Lower lobe of right lung (tissue), 2 donors: ENCODE results near the gene HIGD1A. TPM values are rescaled to one million over a fixed set of nuclear protein-coding genes. Genes with fewer than 3 reads are reported as not detected.

Experiments
- ATAC-seq, 2 donors: fragments of 200-7000 bp; cut with Tn5 transposase; one replicate each; pipeline ENCODE4 v1.9.1; 2020 to 2022; ENCODE audit warnings: mild to moderate bottlenecking in 2 of 2, moderate library complexity in 2 of 2
- DNase-seq: peaks from one replicate; pipeline ENCODE4 v3.0.0-alpha.2; 2020
- H3K27ac ChIP-seq: fragments of 200-600 bp; one replicate; pipeline ENCODE4 v1.8.0; 2022
- H3K27me3 ChIP-seq: fragments of 200-600 bp; one replicate; pipeline ENCODE4 v1.8.0; 2022; ENCODE audit warnings: low read depth
- H3K36me3 ChIP-seq: fragments of 200-600 bp; one replicate; pipeline ENCODE4 v1.8.0; 2022; ENCODE audit warnings: mild to moderate bottlenecking
- H3K4me1 ChIP-seq: fragments of 200-600 bp; one replicate; pipeline ENCODE4 v1.8.0; 2022
- H3K4me3 ChIP-seq: fragments of 200-600 bp; one replicate; pipeline ENCODE4 v1.8.0; 2022; ENCODE audit warnings: mild to moderate bottlenecking
- H3K9me3 ChIP-seq: fragments of 200-600 bp; one replicate; pipeline ENCODE4 v1.8.0; 2022
- intact Hi-C: fragments of 100-400 bp; cut with DNase I; formaldehyde crosslinking; loops from one replicate; pipeline ENCODE4 v1.11.0; 2022
- total RNA-seq: library from RNA; stranded (reverse); fragmentation: NEBNext Ultra II Directional; extraction: Animal tissue kit (Norgen Biotek cat#: 25700); gene quantifications from one replicate; pipeline ENCODE4 v1.2.1, GENCODE V29; 2021
- TF ChIP-seq, protein P1 (sequence below): fragments of 200-600 bp; IDR thresholded peaks from one replicate; pipeline ENCODE4 v1.8.0; 2022; ENCODE audit warnings: antibody characterized with exemption, mild to moderate bottlenecking
- donor health status: DM: no; HTN: yes; CAD: no; lungs with severe emphysema.

The HIGD1A gene
- total RNA-seq, 1 donor from 2014 or later, result 83.8 TPM

DNA sequence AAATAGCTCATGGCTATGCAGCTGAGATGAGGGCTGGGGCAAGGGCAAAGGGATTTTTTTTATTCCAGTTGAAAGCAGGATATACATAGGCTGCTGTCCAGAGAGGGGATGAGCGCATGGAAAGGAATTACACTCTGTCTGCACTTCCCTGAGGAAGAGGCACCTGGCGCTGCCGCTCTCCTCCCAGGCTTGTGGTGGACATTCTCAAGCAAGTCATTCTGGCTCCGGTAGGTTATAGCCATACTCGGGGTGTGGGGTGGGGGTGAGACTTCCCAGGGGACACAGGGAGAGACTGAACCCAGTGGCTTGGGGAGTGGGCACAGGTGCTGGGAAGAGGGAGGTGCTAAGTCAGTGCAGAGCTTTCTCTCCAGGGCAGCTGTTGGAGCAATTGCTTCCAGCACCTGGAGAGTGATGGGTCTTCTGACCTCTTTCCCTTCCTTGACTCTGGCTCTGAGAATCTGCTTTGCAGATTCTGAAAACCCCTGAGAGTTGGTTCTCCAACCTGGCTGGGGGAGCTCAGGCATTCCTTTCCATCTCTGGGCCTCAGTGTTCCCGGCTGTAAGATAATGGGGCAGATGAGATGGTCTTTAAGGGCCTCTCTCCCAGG lies 47.0 kb upstream of the HIGD1A start:
- ATAC-seq (no peak), DNase-seq (no peak)
- TF ChIP-seq, protein P1, sequence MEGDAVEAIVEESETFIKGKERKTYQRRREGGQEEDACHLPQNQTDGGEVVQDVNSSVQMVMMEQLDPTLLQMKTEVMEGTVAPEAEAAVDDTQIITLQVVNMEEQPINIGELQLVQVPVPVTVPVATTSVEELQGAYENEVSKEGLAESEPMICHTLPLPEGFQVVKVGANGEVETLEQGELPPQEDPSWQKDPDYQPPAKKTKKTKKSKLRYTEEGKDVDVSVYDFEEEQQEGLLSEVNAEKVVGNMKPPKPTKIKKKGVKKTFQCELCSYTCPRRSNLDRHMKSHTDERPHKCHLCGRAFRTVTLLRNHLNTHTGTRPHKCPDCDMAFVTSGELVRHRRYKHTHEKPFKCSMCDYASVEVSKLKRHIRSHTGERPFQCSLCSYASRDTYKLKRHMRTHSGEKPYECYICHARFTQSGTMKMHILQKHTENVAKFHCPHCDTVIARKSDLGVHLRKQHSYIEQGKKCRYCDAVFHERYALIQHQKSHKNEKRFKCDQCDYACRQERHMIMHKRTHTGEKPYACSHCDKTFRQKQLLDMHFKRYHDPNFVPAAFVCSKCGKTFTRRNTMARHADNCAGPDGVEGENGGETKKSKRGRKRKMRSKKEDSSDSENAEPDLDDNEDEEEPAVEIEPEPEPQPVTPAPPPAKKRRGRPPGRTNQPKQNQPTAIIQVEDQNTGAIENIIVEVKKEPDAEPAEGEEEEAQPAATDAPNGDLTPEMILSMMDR, result no peak
- Histone ChIP-seq H3K36me3 (no peaks in the 10 kb centered on the region), H3K27ac (no peak overlapping the region), H3K9me3 (no peaks in the 10 kb centered on the region), H3K27me3 (no peaks in the 10 kb centered on the region), H3K4me3 (no peak overlapping the region), H3K4me1 (peaks cover 31% of the 10 kb centered on the region)
- intact Hi-C loops, result no loop called here

DNA sequence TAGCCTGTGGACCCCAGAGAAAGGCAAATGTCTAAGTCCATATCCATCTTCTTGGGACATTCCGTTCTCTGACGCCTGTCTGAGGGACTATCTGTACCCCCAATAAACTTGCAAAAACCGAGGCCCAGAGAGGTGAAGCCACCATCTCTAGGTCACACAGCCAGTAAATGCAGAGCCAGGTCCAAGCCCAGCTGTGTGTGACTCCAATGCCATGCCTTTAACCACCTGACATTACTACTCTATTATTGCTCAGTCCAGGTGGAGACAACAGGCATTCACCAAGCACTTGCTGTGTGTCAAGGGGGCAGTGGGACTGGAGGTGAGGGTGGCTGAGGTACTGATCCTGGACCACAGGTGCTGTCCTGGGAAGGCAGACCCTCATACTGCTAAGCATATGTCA lies 46.0 kb upstream of the HIGD1A start:
- Histone ChIP-seq H3K27me3 (no peaks in the 10 kb centered on the region), H3K4me3 (no peak overlapping the region), H3K27ac (no peak overlapping the region), H3K36me3 (no peaks in the 10 kb centered on the region), H3K9me3 (no peaks in the 10 kb centered on the region), H3K4me1 (peaks cover 39% of the 10 kb centered on the region)
- TF ChIP-seq, protein P1, result no peak
- DNase-seq (no peak), ATAC-seq (no peak)
- intact Hi-C loops, result no loop called here

DNA sequence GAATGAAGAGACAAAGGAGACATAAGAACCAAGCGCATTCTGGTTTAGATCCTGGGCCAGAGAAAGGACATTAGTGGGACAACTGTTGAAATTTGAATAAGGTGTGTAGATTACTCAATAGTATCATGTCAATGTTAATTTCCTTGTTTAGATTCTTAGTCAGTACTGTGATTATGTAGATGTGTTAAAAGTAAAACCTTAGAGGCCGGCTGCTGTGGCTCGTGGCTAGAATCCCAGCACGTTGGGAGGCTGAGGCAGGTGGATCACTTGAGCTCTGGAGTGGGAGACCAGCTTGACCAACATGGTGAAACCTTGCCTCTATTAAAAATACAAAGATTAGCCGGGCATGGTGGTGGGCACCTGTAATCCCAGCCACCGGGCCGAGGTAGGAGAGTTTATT lies 44.7 kb upstream of the HIGD1A start:
- no peak for ATAC-seq
- peaks cover 39% of the 10 kb centered on the region for H3K4me1 ChIP-seq
- H3K4me3 ChIP-seq, result no peak overlapping the region
- TF ChIP-seq, protein P1, result no peak
- no peak overlapping the region for H3K27ac ChIP-seq
- no peaks in the 10 kb centered on the region for H3K36me3 ChIP-seq
- no peaks in the 10 kb centered on the region for H3K9me3 ChIP-seq
- H3K27me3 ChIP-seq, result no peaks in the 10 kb centered on the region
- no peak for DNase-seq
- intact Hi-C loops, result no loop called here

DNA sequence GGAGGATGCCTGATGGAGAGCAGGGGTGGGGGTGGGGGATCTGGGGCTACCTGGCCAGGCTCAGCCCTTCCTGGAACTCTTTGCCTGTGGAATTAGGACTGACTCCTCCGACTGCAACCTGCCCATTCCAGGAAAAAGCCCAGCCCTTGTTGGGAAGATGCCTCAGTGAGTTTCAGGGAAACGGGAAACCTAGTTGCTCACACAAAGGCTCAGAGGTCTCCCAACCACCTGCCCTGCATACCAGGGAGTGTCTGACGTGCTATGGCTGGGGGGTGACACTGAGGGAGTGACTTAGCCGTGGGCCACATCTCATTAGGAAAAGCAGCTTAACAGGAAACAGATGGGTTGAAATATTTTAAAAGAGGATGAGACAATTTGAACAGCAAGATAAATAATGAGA lies 43.4 kb upstream of the HIGD1A start:
- ATAC-seq, result peak in 1 of 2 donors; percentile 46

DNA sequence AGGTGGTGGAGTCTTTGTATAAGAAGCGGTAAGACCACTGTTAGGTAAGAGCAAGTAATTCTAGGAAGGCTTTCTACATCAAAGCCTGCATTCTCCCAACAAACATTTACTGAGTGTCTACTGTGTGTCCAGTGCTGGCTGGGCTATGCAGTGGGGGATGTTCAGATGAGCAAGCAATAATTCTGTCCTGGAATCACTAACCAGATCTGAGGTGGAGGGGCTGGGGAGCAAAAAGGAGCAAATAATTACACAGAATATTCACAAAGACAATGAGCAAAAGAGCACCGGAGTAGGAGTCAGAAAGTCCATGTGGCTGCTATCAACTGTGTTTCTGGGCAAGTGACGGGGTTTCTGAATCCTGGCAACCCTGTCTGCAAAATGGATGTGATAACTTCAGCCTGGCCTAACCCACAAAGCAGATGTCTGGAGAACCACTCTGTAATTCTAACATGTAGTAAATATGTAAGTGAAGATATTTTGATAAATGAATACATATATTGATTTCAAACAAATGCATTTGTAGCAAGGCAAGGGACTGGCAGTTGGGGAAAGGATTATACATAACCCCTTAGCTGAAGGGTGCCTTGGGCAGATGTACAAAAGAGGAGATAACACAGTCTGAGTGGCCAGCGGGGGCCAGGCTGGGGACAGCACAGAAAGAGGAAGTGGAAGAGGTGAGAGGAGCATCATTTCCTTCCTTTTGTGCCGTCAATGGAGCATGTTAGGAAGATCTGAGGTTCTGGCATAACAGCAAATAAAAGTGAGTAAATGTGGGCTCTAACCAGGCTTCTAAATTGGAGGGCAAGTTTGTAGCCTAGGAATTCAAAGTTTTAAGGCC lies 42.6 kb upstream of the HIGD1A start:
- DNase-seq (peak; percentile 58), ATAC-seq (peak; percentile 66 to 79)

More for the DNA sequence above, 43.4 kb upstream of the HIGD1A start:
- Histone ChIP-seq H3K9me3 (no peaks in the 10 kb centered on the region), H3K36me3 (no peaks in the 10 kb centered on the region), H3K4me1 (peaks cover 45% of the 10 kb centered on the region), H3K4me3 (no peak overlapping the region), H3K27me3 (no peaks in the 10 kb centered on the region), H3K27ac (peak overlapping the region; percentile 72)
- TF ChIP-seq, protein P1, result no peak
- intact Hi-C loops, result no loop called here
- no peak for DNase-seq

More for the DNA sequence above, 42.6 kb upstream of the HIGD1A start:
- no peaks in the 10 kb centered on the region for H3K27me3 ChIP-seq
- H3K27ac ChIP-seq, result peak overlapping the region; percentile 72
- H3K4me1 ChIP-seq, result peaks cover 37% of the 10 kb centered on the region
- no peaks in the 10 kb centered on the region for H3K36me3 ChIP-seq
- no peak overlapping the region for H3K4me3 ChIP-seq
- intact Hi-C loops, result no loop called here
- H3K9me3 ChIP-seq, result no peaks in the 10 kb centered on the region
- TF ChIP-seq, protein P1, result no peak
